WTC11 (cell line): Measurements from ENCODE around the gene PDC. TPM values are rescaled to one million over a fixed set of nuclear protein-coding genes. Genes with fewer than 3 reads are reported as not detected.

Experiments used
- ATAC-seq: fragments of 200-7000 bp; cut with Tn5 transposase; 2 replicates; pipeline ENCODE4 v1.10.0; 2021; ENCODE audit warnings: mild to moderate bottlenecking, moderate library complexity
- CTCF ChIA-PET: fragments of 300-600 bp; sonication (Branson Sonifier 250); formaldehyde crosslinking; loops from one replicate; lab custom pipeline; 2021; ENCODE audit warnings: antibody characterized with exemption; lab: Charles Lee
- POLR2A ChIA-PET: fragments of 350-600 bp; sonication (Branson Sonifier 250); formaldehyde crosslinking; loops from one replicate; lab custom pipeline; 2021; ENCODE audit warnings: antibody characterized with exemption; lab: Charles Lee
- DNase-seq: peaks from one replicate; pipeline ENCODE4 v3.0.0; 2021; ENCODE audit warnings: low spot score
- H3K27ac Mint-ChIP-seq: 2 replicates; pipeline ENCODE4 v1.8.0; 2021; ENCODE audit warnings: mixed read lengths
- H3K27me3 Mint-ChIP-seq: 2 replicates; pipeline ENCODE4 v1.8.0; 2021; ENCODE audit warnings: low read depth, mild to moderate bottlenecking, moderate library complexity, mixed read lengths
- H3K36me3 Mint-ChIP-seq: 2 replicates; pipeline ENCODE4 v1.8.0; 2021; ENCODE audit warnings: mixed read lengths
- H3K4me1 Mint-ChIP-seq: 2 replicates; pipeline ENCODE4 v1.8.0; 2022; ENCODE audit warnings: mixed read lengths
- H3K4me3 Mint-ChIP-seq: 2 replicates; pipeline ENCODE4 v1.8.0; 2021; ENCODE audit warnings: mild to moderate bottlenecking, moderate library complexity, mixed read lengths
- H3K9me3 Mint-ChIP-seq: 2 replicates; pipeline ENCODE4 v1.8.0; 2021; ENCODE audit warnings: mixed read lengths
- ESRRA ChIP-seq: sonication (generic); formaldehyde crosslinking; IDR thresholded peaks from 2 replicates; pipeline ENCODE4 v1.8.1; 2022; ENCODE audit warnings: mild to moderate bottlenecking, missing genetic modification reagents, borderline replicate concordance
- FOXK1 ChIP-seq: sonication (generic); formaldehyde crosslinking; IDR thresholded peaks from 2 replicates; pipeline ENCODE4 v1.8.0; 2022; ENCODE audit warnings: mild to moderate bottlenecking, moderate library complexity, missing genetic modification reagents
- GTF2I ChIP-seq: fragments of 250-450 bp; sonication (Bioruptor Pico); conservative IDR thresholded peaks from 2 replicates; pipeline ENCODE4 v1.4.0; 2021; ENCODE audit warnings: mild to moderate bottlenecking
- MXD4 ChIP-seq: fragments of 250-450 bp; sonication (Bioruptor Pico); IDR thresholded peaks from 2 replicates; pipeline ENCODE4 v1.8.0; 2021; ENCODE audit warnings: mild to moderate bottlenecking, moderate library complexity, borderline replicate concordance
- SMAD4 ChIP-seq: sonication (generic); formaldehyde crosslinking; IDR thresholded peaks from 2 replicates; pipeline ENCODE4 v1.8.0; 2022; ENCODE audit warnings: mild to moderate bottlenecking, missing genetic modification reagents
- SP1 ChIP-seq: sonication (generic); formaldehyde crosslinking; conservative IDR thresholded peaks from 2 replicates; pipeline ENCODE4 v1.8.1; 2022; ENCODE audit warnings: missing genetic modification reagents
- ZNF138 ChIP-seq: sonication (generic); formaldehyde crosslinking; conservative IDR thresholded peaks from 2 replicates; pipeline ENCODE4 v1.8.1; 2022; ENCODE audit warnings: mild to moderate bottlenecking, moderate library complexity, missing genetic modification reagents
- ZNF263 ChIP-seq: sonication (generic); formaldehyde crosslinking; IDR thresholded peaks from 2 replicates; pipeline ENCODE4 v1.8.1; 2022; ENCODE audit warnings: low read depth, mild to moderate bottlenecking, moderate library complexity, missing genetic modification reagents
- ZNF396 ChIP-seq: fragments of 250-450 bp; sonication (Bioruptor Pico); IDR thresholded peaks from 2 replicates; pipeline ENCODE4 v1.8.0; 2021; ENCODE audit warnings: mild to moderate bottlenecking, moderate library complexity, borderline replicate concordance
- ZNF416 ChIP-seq: fragments of 250-450 bp; sonication (Bioruptor Pico); IDR thresholded peaks from 2 replicates; pipeline ENCODE4 v1.9.0; 2021; ENCODE audit warnings: mild to moderate bottlenecking, inconsistent platforms
- ZNF423 ChIP-seq: fragments of 250-450 bp; sonication (Bioruptor Pico); IDR thresholded peaks from 2 replicates; pipeline ENCODE4 v2.1.2; 2022; ENCODE audit warnings: mild to moderate bottlenecking, moderate library complexity
- total RNA-seq: library from RNA; stranded (reverse); gene quantifications from 3 replicates; pipeline ENCODE4 v1.2.3, GENCODE V29; 2021
- TF ChIP-seq, protein P1 (sequence below): fragments of 250-450 bp; sonication (Bioruptor Pico); IDR thresholded peaks from 2 replicates; pipeline ENCODE4 v1.9.0; 2021; ENCODE audit warnings: moderate library complexity, mild to moderate bottlenecking, inconsistent platforms, borderline replicate concordance
- TF ChIP-seq, protein P2 (sequence below): sonication (generic); formaldehyde crosslinking; conservative IDR thresholded peaks from 2 replicates; pipeline ENCODE4 v1.8.1; 2022; ENCODE audit warnings: mild to moderate bottlenecking, missing genetic modification reagents
- TF ChIP-seq, protein P3 (sequence below): sonication (generic); formaldehyde crosslinking; IDR thresholded peaks from 2 replicates; pipeline ENCODE4 v1.8.1; 2023; ENCODE audit warnings: mild to moderate bottlenecking, missing genetic modification reagents, moderate library complexity
- TF ChIP-seq, protein P4 (sequence below): fragments of 250-450 bp; sonication (Bioruptor Pico); IDR thresholded peaks from 2 replicates; pipeline ENCODE4 v2.1.2; 2022; ENCODE audit warnings: mild to moderate bottlenecking, moderate library complexity
- TF ChIP-seq, protein P5 (sequence below): sonication (generic); formaldehyde crosslinking; IDR thresholded peaks from 2 replicates; pipeline ENCODE4 v1.8.1; 2023; ENCODE audit warnings: mild to moderate bottlenecking, missing genetic modification reagents
- TF ChIP-seq, protein P6 (sequence below): sonication (generic); formaldehyde crosslinking; IDR thresholded peaks from 2 replicates; pipeline ENCODE4 v1.8.1; 2023; ENCODE audit warnings: mild to moderate bottlenecking, moderate library complexity, missing genetic modification reagents
- TF ChIP-seq, protein P7 (sequence below): fragments of 250-450 bp; sonication (Bioruptor Pico); IDR thresholded peaks from 2 replicates; pipeline ENCODE4 v1.8.0; 2021; ENCODE audit warnings: mild to moderate bottlenecking

The PDC gene
- total RNA-seq, 1 experiment from 2014 or later = not detected

DNA sequence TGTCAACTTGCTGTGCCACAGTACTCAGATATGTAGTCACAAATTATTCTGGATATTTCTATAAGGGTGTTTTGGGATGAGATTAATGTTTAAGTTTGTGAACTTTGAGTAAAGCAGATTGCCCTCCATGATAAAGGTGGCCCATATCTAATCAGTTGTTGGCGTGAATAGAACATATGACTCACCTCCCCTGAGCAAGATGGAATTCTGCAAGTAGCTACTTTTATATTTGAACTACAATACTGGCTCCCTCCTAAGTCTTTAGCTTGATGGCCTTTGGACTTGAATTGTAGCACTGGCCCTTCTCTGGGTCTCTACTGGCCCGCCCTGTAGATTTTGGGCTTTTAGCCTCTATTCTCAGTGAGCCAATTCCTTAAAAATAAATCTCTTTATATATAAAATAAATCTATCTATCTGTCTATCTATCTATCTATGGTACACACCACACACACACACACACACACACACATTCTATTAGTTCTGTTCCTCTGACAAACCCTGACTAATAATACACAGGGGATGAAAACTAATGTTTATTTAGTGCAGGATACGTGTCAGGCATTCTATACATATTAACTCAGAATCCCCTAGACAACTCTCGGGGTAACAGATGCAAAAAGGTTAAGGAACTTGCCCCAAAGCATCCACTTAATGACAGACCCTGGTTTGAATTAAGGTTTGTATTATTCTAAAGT lies 37.9 kb upstream of the PDC start (continued):
- TF ChIP-seq, protein P1, sequence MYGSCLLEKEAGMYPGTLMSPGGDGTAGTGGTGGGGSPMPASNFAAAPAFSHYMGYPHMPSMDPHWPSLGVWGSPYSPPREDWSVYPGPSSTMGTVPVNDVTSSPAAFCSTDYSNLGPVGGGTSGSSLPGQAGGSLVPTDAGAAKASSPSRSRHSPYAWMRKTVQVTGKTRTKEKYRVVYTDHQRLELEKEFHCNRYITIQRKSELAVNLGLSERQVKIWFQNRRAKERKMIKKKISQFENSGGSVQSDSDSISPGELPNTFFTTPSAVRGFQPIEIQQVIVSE (CRISPR knock-in tag) = no peak
- TF ChIP-seq, protein P2, sequence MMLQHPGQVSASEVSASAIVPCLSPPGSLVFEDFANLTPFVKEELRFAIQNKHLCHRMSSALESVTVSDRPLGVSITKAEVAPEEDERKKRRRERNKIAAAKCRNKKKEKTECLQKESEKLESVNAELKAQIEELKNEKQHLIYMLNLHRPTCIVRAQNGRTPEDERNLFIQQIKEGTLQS (CRISPR knock-in tag) = no peak
- TF ChIP-seq SMAD4 (CRISPR knock-in tag) (no peak), ZNF423 (no peak)
- TF ChIP-seq, protein P3, sequence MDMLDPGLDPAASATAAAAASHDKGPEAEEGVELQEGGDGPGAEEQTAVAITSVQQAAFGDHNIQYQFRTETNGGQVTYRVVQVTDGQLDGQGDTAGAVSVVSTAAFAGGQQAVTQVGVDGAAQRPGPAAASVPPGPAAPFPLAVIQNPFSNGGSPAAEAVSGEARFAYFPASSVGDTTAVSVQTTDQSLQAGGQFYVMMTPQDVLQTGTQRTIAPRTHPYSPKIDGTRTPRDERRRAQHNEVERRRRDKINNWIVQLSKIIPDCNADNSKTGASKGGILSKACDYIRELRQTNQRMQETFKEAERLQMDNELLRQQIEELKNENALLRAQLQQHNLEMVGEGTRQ (CRISPR knock-in tag) = no peak

DNA sequence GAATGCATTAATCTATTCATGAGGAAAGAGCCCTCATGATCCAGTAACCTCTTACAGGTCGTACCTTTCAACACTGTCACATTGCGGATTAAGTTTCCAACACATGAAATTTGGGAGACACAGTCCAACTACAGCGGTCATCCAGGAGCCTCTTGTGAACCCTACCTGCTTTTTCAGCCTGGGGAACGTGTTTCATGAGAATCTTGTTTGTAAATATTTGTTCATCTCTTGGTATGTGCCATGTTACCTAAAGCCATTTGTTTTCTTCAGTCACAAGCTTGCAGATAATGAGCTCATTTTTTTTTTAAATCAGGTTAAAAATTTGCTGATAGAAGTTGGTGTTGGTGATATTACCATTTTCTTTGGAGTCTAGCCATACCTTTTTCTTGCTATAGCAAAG lies 37.2 kb upstream of the PDC start:
- Mint-ChIP-seq H3K36me3 (no peaks in the 10 kb centered on the region), H3K27ac (no peak overlapping the region), H3K4me3 (no peak overlapping the region), H3K27me3 (no peaks in the 10 kb centered on the region), H3K9me3 (peaks cover 3% of the 10 kb centered on the region; the same call in 1 of the 2 replicates), H3K4me1 (peaks cover 18% of the 10 kb centered on the region)
- ChIA-PET POLR2A (no interaction called here), CTCF (no interaction called here)
- TF ChIP-seq, protein P4, sequence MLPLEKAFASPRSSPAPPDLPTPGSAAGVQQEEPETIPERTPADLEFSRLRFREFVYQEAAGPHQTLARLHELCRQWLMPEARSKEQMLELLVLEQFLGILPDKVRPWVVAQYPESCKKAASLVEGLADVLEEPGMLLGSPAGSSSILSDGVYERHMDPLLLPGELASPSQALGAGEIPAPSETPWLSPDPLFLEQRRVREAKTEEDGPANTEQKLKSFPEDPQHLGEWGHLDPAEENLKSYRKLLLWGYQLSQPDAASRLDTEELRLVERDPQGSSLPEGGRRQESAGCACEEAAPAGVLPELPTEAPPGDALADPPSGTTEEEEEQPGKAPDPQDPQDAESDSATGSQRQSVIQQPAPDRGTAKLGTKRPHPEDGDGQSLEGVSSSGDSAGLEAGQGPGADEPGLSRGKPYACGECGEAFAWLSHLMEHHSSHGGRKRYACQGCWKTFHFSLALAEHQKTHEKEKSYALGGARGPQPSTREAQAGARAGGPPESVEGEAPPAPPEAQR (CRISPR knock-in tag) = no peak
- TF ChIP-seq ZNF138 (no peak), ZNF263 (CRISPR knock-in tag) (no peak), MXD4 (CRISPR knock-in tag) (no peak), ESRRA (CRISPR knock-in tag) (no peak)
- ATAC-seq = no peak
- DNase-seq = no peak

DNA sequence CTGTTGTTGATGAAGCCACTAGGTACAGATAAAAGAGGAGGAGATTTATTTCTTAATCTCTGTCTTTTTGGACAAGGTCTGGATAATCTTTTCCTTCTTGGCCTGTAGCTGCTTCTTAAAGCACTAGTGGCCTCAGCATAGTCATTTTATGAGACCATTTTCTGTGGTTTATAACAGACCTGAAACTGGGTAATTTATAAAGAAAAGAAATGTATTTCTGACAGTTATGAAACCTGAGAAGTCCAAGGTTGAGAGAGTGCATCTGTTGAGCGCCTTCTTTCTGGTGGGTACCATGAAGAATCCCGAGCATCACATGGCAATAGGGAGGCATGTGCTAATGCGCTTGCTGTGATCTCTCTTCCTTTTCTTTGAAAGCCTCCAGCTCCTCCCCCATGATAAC lies 36.7 kb upstream of the PDC start:
- DNase-seq (no peak), ATAC-seq (no peak)
- H3K4me3 Mint-ChIP-seq = no peak overlapping the region
- CTCF ChIA-PET = no interaction called here
- peaks cover 3% of the 10 kb centered on the region; the same call in 1 of the 2 replicates for H3K9me3 Mint-ChIP-seq
- peaks cover 18% of the 10 kb centered on the region for H3K4me1 Mint-ChIP-seq
- no peaks in the 10 kb centered on the region for H3K27me3 Mint-ChIP-seq
- POLR2A ChIA-PET = no interaction called here
- H3K36me3 Mint-ChIP-seq = no peaks in the 10 kb centered on the region
- TF ChIP-seq, protein P5, sequence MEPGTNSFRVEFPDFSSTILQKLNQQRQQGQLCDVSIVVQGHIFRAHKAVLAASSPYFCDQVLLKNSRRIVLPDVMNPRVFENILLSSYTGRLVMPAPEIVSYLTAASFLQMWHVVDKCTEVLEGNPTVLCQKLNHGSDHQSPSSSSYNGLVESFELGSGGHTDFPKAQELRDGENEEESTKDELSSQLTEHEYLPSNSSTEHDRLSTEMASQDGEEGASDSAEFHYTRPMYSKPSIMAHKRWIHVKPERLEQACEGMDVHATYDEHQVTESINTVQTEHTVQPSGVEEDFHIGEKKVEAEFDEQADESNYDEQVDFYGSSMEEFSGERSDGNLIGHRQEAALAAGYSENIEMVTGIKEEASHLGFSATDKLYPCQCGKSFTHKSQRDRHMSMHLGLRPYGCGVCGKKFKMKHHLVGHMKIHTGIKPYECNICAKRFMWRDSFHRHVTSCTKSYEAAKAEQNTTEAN (CRISPR knock-in tag) = no peak
- TF ChIP-seq, protein P6, sequence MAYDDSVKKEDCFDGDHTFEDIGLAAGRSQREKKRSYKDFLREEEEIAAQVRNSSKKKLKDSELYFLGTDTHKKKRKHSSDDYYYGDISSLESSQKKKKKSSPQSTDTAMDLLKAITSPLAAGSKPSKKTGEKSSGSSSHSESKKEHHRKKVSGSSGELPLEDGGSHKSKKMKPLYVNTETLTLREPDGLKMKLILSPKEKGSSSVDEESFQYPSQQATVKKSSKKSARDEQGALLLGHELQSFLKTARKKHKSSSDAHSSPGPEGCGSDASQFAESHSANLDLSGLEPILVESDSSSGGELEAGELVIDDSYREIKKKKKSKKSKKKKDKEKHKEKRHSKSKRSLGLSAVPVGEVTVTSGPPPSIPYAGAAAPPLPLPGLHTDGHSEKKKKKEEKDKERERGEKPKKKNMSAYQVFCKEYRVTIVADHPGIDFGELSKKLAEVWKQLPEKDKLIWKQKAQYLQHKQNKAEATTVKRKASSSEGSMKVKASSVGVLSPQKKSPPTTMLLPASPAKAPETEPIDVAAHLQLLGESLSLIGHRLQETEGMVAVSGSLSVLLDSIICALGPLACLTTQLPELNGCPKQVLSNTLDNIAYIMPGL (CRISPR knock-in tag) = no peak
- TF ChIP-seq ZNF423 = no peak
- no peak for TF ChIP-seq GTF2I (CRISPR knock-in tag)
- no peak for TF ChIP-seq ESRRA (CRISPR knock-in tag)
- TF ChIP-seq ZNF396 (CRISPR knock-in tag) = no peak
- TF ChIP-seq FOXK1 = no peak
- TF ChIP-seq, protein P7, sequence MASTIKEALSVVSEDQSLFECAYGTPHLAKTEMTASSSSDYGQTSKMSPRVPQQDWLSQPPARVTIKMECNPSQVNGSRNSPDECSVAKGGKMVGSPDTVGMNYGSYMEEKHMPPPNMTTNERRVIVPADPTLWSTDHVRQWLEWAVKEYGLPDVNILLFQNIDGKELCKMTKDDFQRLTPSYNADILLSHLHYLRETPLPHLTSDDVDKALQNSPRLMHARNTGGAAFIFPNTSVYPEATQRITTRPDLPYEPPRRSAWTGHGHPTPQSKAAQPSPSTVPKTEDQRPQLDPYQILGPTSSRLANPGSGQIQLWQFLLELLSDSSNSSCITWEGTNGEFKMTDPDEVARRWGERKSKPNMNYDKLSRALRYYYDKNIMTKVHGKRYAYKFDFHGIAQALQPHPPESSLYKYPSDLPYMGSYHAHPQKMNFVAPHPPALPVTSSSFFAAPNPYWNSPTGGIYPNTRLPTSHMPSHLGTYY (CRISPR knock-in tag) = no peak
- no peak for TF ChIP-seq ZNF263 (CRISPR knock-in tag)
- no peak for TF ChIP-seq SP1 (CRISPR knock-in tag)
- no peak for TF ChIP-seq ZNF416 (CRISPR knock-in tag)
- TF ChIP-seq, all 79 proteins: peak for 0
- H3K27ac Mint-ChIP-seq = no peak overlapping the region
